ENCODE data around the gene SRPX.

Gene SRPX

DNA sequence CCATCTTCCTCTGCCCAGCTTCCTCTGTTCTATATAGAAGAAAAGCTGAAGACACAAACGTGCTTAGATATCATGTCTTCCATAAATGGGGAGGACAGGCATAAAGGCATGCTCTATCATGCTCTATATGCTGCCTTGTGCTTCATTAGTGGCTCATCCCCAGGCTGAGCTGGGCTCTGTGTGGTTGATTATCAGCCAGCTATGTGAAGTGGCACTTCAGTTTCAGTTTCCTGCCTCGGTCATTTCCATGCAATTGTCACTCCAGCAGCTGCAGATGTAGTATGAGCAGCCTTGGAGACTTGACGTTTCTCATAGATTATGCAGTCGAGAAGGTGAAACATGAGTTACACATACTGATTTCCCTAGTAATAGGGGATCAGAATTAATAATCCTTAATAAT is 108.1 kb downstream of the SRPX start:
- Histone ChIP-seq H3K79me2 (ENCODE audit: insufficient read depth, low read length) (no peaks in the 10 kb centered on the region), H2AFZ (ENCODE audit: low read depth, low read length, severe bottlenecking) (no peak overlapping the region), H3K36me3 (ENCODE audit: low read length) (no peaks in the 10 kb centered on the region), H3K9ac (ENCODE audit: low read length) (no peak overlapping the region), H3K4me2 (ENCODE audit: low read depth, low read length, poor library complexity, severe bottlenecking) (no peak overlapping the region), H3K27ac (ENCODE audit: low read depth, low read length) (no peak overlapping the region), H3K27me3 (ENCODE audit: low read length) (no peaks in the 10 kb centered on the region), H3K9me3 (ENCODE audit: insufficient read depth, low read length) (no peaks in the 10 kb centered on the region), H3K4me3 (ENCODE audit: insufficient read depth, low read length, poor library complexity, severe bottlenecking) (no peak overlapping the region), H3F3A (ENCODE audit: insufficient read depth) (no peaks in the 10 kb centered on the region), H4K20me1 (ENCODE audit: low read depth, low read length) (no peaks in the 10 kb centered on the region), H3K9me2 (replicated peaks; ENCODE audit: insufficient read depth, low read length) (no peaks in the 10 kb centered on the region)
- TF ChIP-seq EZH2phosphoT487 (conservative IDR thresholded peaks at IDR 0.05; ENCODE audit: low read length): no peak
- TF ChIP-seq, protein P1, sequence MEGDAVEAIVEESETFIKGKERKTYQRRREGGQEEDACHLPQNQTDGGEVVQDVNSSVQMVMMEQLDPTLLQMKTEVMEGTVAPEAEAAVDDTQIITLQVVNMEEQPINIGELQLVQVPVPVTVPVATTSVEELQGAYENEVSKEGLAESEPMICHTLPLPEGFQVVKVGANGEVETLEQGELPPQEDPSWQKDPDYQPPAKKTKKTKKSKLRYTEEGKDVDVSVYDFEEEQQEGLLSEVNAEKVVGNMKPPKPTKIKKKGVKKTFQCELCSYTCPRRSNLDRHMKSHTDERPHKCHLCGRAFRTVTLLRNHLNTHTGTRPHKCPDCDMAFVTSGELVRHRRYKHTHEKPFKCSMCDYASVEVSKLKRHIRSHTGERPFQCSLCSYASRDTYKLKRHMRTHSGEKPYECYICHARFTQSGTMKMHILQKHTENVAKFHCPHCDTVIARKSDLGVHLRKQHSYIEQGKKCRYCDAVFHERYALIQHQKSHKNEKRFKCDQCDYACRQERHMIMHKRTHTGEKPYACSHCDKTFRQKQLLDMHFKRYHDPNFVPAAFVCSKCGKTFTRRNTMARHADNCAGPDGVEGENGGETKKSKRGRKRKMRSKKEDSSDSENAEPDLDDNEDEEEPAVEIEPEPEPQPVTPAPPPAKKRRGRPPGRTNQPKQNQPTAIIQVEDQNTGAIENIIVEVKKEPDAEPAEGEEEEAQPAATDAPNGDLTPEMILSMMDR (IDR thresholded peaks at IDR 0.05; ENCODE audit: insufficient read depth, low read length, poor library complexity, severe bottlenecking): no peak

DNA sequence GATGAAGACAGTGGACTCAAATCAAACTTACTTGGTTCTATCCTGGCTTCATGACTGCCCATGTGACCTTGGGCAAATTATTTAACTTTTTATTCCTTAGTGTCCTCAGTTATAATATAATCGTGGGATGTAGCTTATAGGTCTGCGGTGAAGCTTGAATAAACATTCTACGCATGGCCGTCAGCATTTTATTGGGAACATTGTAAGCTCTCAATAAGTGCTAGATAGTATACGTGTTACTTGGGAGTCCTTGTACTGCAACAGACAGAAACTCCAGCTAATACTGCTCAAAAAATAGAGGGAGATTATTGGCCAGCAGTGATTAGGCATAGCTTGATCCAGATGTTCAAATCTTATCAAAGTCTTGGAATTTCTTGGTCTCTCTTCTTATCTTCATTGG is 109.5 kb downstream of the SRPX start:
- no peak overlapping the region for H3K4me2 ChIP-seq (ENCODE audit: low read depth, low read length, poor library complexity, severe bottlenecking)
- no peaks in the 10 kb centered on the region for H3K36me3 ChIP-seq (ENCODE audit: low read length)
- no peaks in the 10 kb centered on the region for H3K27me3 ChIP-seq (ENCODE audit: low read length)
- H4K20me1 ChIP-seq (ENCODE audit: low read depth, low read length): no peaks in the 10 kb centered on the region
- H3K9me2 ChIP-seq (replicated peaks; ENCODE audit: insufficient read depth, low read length): no peaks in the 10 kb centered on the region
- no peak overlapping the region for H2AFZ ChIP-seq (ENCODE audit: low read depth, low read length, severe bottlenecking)
- no peak overlapping the region for H3K4me3 ChIP-seq (ENCODE audit: insufficient read depth, low read length, poor library complexity, severe bottlenecking)
- TF ChIP-seq, protein P1 (IDR thresholded peaks at IDR 0.05; ENCODE audit: insufficient read depth, low read length, poor library complexity, severe bottlenecking): no peak
- no peak for TF ChIP-seq EZH2phosphoT487 (conservative IDR thresholded peaks at IDR 0.05; ENCODE audit: low read length)
- no peaks in the 10 kb centered on the region for H3K79me2 ChIP-seq (ENCODE audit: insufficient read depth, low read length)
- no peak overlapping the region for H3K9ac ChIP-seq (ENCODE audit: low read length)
- H3K27ac ChIP-seq (ENCODE audit: low read depth, low read length): no peak overlapping the region
- no peaks in the 10 kb centered on the region for H3K9me3 ChIP-seq (ENCODE audit: insufficient read depth, low read length)
- no peaks in the 10 kb centered on the region for H3F3A ChIP-seq (ENCODE audit: insufficient read depth)

DNA sequence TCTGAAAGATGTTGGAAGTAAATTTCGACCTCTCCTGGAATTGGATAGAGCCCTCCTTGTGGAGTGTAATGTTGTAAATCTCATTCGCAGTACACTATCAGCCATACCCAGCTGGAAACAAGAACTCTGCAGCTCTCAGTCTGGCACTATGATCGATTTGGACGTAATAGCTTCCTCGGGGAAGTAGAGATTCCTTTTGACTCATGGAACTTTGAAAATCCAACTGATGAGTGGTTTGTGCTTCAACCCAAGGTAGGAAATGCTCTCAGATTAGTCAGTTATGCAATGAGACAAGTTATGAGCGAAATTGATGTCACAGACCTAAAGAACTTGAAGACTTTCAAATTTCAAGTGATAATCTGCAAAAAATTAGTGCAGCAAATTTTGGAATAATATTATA is 110.4 kb downstream of the SRPX start:
- Histone ChIP-seq H3K9me2 (replicated peaks; ENCODE audit: insufficient read depth, low read length) (no peaks in the 10 kb centered on the region), H4K20me1 (ENCODE audit: low read depth, low read length) (no peaks in the 10 kb centered on the region), H3F3A (ENCODE audit: insufficient read depth) (no peaks in the 10 kb centered on the region), H3K4me2 (ENCODE audit: low read depth, low read length, poor library complexity, severe bottlenecking) (no peak overlapping the region), H3K9me3 (ENCODE audit: insufficient read depth, low read length) (no peaks in the 10 kb centered on the region), H2AFZ (ENCODE audit: low read depth, low read length, severe bottlenecking) (no peak overlapping the region), H3K9ac (ENCODE audit: low read length) (no peak overlapping the region), H3K4me3 (ENCODE audit: insufficient read depth, low read length, poor library complexity, severe bottlenecking) (no peak overlapping the region), H3K27ac (ENCODE audit: low read depth, low read length) (no peak overlapping the region), H3K27me3 (ENCODE audit: low read length) (no peaks in the 10 kb centered on the region), H3K79me2 (ENCODE audit: insufficient read depth, low read length) (no peaks in the 10 kb centered on the region), H3K36me3 (ENCODE audit: low read length) (no peaks in the 10 kb centered on the region)
- no peak for TF ChIP-seq EZH2phosphoT487 (conservative IDR thresholded peaks at IDR 0.05; ENCODE audit: low read length)
- TF ChIP-seq, protein P1 (IDR thresholded peaks at IDR 0.05; ENCODE audit: insufficient read depth, low read length, poor library complexity, severe bottlenecking): no peak
